HG02571 (cell line): ENCODE results near the gene BRAT1.

Source experiments
- ATAC-seq: cut with Tn5 transposase; IDR thresholded peaks from one replicate; pipeline ENCODE4 v1.9.1; 2021; ENCODE audit warnings: mild to moderate bottlenecking, moderate library complexity; ENCODE audit not compliant: unreplicated experiment

Gene BRAT1

DNA sequence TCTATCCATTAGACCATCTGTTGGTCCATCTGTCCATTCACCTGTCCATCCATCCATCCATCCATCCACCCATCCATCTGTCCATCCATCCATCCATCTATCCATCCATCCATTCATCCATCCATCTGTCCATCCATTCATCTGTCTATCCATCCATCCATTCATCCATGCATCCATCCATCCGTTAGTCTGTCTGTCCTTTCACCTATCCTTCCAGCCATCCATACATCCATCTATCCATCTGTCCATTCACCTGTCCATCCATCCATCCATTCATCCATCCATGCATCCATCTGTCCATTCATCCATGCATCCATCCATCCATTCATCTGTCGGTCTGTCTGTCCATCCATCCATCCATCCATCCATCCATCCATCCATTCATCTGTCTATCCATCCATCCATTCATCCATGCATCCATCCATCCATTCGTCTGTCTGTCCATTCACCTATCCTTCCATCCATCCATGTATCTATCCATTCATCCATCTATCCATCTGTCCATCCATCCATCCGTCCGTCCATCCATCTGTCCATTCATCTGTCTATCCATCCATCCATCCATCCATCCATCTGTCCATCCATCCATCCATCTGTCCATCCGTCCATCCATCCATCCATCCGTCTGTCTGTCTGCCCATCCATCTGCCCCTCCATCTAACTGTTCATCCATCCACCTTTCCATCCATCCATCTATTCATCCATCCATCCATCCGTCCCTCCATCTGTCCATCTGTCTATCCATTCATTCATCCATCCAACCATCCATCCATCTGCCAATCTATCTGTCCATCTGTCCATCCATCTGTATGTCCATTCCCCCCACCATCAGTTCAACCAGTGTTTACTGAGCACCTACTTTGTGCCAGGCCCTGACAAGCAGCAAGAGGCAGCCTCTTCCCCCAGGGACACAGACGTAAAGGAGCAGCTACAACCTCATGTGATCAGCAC, 40.6 kb downstream of the BRAT1 start:
- no peak for ATAC-seq

DNA sequence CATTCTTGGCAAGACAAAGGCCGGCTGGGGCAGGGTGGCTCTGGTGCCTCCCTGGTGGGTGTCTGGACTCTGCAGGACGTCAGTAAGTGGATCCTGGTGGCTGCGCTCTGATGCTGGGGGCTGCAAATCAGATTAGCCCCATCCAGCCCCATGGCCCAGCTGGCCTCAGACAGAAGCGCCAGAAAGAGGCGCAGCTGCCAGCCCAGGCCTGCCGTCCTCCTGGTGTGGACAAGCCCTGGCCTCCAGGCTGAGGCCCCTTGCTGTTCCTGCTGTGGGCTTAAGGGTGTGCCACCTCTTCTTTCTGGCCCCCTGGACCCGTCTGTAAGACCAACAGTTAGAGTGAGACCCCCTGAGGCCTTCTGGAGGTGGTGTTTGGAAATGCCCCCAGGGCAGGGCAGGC, 41.6 kb downstream of the BRAT1 start:
- no peak for ATAC-seq

DNA sequence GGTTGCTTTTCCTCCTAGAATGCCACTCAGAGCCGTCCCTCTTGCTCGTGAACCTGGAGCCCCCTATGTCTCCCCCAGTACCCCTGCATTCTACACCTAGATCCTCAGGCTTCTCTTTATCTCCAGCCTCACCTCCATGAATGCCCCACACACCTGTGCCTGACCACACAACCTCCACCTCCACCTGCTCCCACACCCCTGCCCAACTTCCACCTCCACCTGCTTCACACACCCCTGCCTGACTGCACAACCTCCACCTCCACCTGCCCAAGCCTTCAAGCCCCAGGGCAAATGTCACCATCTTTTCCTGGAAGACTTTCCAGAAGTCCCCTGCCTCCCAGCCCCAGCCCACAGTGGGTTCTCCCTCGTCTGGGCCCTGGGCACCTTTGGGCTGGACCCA, 42.6 kb downstream of the BRAT1 start:
- no peak for ATAC-seq

DNA sequence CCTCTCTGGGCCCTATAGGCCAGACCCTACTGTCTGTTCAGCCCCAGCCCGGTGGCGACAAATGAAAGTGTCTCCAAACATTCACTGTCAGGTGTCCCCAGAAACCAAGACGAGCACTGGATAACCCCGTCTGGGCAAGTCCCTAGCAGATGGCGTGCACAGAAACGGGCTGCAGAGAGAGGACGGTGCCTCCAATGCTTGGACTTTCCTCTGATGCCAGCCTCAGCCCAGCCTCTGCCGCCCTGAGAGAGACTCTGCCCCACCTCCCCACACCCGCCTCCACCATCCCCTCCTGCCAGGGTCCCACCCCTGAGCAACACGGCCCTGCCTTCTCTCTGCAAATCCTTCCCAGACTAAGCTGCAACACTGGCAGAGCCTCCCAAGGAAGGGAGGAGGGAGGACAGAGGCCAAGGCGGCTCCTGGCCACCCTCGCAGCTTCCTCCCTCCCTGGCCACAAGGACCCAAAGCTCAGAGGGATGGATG, 43.1 kb downstream of the BRAT1 start:
- ATAC-seq = no peak

DNA sequence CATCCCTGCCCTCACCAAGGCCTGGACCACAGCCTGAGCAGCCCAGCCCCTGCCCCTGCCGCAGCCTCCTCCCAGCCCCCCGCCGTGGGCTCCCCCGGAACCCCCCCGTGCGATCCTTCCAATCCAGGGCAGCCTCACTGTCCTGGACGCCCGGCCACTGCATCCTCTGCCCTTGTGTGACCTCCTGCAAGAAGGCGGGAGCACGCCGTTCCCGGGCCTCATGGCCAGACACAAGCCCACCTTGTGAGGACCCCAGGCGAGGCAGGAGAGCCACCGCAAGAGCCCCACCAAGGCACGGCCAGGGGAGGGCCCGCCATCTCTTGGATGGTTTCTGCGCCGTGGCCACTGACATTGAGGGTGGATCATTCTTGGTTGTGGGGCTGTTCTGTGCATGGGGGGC, 43.6 kb downstream of the BRAT1 start:
- no peak for ATAC-seq

DNA sequence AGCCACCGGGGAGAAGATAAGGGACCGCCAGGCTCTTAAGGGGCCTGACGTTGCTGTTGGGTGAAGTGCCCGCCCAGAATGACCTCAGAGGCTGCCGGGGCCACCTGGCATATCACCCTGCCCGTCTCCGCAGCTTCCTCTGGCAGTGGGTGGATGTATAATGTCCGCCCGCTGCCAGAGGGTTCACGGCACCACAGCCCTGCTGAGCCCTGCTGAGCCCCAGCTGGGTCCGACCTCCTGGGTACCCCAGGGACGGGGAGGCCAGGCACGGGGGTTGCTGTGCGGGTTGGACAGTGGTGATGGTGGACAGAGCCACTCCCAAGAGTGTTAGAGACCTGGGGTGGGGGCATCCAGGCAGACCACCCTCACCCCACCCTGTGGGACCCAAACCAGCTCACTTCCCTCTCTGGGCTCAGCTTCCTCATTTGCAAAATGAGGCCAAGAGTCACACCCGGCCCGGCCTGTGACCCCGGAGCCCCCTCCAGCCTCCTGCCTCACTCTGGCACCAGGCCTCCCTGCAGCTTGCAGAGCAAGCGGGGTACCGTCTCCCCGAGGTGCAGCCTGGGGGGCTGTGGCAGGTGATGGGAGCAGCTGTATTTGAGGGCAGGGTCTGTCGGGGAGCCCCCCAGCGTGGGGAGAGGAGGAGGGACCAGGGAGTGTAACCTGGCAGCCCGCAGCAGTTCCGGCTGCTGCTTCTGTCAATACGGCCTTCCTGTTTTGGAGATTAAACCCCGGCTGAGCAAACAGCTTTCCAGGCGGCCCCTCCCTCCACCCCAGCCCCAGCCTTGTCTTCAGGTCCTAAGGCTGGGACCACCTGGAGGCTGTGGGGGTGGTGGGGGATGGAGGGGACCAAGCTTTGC, 44.2 kb downstream of the BRAT1 start:
- no peak for ATAC-seq

DNA sequence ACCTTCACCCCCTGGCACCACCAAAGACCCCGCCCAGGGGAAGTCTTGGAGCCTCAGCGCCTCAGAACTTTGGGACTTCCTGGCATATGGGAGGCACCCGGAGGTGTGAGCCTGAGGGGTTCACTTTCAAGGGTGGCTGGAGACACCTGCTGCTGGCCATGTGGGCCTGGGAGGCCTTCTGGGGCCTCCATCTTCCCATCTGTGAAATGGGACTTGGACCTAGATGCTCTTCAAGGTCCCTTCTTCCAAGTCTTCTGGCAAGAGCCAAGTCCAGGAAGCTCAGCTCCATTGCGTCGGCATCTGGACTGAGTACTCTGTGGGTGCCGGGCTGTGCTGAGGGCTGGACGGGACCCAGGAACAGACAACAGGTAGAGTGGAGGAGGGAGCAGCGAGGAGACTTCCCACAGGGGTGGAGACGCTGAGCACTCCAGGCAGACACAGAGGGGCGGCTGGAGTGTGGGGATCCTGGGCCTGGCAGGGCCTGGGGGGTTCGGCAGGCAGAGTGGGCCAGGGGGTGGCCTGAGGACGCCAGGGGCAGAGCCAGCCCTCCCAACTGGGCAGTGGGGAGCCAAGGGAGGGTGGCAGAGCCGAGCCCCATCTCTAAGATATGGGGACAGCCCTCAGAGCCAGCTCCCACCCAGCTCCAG, 45.1 kb downstream of the BRAT1 start:
- ATAC-seq = no peak

DNA sequence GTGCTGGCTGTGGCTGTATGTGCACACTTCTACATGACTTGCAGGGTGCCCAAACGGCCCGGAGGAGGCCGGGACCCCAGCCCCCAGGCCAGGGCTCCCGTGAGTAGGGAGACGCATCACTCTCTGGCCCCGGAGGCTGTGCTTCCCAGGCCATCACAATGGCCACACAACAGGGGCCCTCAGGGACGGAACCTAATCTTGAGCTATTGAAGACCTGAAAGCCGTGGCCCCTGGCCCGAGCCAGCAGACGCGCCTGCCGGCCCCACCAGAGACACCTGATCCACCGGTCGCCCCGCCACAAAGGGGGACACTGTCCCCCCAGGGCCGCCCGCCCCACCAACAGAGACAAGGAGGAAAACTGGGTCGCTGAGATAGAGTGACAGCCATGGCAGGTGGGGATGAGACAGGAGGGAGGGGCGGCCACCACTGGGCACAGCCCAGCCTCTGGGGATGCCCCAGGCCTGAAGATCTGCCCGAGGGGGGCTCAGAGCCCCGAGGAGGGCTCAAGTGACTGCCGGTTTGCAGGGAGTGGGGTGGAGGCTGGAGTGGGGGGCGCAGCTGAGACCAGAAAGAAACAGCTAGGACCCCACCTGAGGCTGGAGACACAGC, 45.9 kb downstream of the BRAT1 start:
- ATAC-seq = no peak

DNA sequence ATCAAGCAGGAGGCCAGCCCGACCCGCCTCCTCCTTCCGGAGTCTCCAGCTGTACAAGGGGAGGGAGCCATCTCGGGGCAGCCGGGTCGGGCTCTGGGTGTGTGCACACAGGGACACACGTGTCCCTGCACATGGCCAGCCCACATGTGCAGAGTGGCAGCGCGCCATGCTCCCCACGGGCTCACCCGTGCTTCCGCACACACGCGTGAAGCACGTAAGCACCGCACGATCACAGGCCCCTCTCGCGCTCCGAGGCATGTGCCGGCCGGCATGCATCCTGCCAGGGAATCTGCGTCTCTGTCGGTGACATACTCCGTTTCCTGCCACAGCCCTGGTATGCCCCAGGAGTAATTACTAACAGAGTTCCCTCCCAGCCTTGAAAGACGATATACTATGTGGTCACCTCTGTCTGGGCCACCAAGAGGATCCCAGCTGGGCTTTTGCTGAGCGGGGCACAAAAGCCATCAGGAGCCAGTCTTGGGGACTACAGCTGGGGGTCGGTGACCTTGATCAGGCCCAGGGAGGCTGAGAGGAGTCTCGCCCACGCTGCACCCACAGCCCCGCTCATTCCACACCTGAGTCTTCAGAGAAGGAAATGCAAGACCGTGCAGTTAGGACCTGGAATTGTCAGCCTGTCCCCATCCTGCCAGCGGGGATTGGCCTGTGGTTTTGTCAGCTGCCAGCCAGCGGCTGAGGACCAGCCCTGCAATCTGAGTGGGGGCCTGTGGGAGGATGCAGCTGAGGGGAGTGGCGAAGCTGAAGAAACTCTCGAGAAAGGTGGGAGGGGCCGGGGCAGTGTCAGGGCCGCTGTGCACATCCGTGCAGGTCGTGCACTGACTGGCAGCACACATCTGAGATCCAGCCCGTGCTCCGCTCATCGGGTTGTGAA, 46.8 kb downstream of the BRAT1 start:
- ATAC-seq = no peak

DNA sequence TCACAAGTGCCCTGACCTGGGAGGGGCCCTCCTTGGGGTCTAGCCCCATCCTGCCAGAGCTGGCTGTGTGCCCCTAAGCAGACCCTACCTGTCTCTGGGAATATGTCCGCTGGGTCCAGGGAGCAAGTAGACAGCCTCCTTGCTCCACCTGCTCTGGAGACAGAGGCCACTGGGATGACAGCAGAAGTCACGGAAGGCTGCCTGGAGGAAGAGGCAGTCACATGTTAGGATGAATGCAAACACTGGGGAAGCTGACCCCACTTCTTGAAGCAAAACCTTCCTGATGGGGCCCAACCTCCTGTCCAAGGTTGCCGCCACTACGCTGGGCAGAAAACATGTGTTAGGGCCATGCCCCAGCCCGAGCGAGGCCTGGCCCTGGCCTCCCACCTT, 47.4 kb downstream of the BRAT1 start:
- ATAC-seq = no peak

DNA sequence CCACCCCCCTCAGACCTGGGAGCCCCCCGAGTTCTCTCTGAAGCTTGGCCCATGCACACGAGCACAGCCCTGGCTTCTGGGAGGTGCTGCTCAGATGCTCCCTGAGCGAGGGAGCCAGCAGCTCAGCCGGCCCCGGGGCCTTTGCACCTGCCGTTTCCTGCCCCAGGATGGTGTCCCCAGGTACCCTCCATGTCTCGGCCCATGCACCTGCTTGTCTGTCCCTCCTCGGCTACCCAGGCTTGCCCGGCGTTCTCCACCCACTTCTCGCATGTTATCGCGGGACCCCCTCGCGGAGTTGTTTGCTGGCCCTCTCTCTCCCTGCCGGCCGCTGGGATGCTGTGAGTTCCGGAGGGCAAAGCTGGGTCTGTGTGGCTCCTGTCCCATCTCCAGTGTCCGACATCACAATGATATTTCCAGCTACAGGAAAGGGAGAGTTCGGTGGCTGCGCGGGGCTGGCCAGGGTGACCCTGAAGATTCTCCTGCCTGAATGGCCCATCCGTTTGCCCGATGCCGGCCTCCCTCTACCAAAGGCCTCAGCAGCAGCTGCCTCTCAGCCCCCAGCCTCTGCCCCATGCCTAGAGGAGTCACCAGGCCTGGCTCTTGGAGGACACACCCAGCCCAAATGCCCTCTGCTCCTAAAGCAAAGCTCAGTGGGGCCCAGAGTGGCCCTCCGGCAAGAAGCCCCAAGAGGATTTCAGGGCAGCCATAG, 48.0 kb downstream of the BRAT1 start:
- ATAC-seq = no peak

DNA sequence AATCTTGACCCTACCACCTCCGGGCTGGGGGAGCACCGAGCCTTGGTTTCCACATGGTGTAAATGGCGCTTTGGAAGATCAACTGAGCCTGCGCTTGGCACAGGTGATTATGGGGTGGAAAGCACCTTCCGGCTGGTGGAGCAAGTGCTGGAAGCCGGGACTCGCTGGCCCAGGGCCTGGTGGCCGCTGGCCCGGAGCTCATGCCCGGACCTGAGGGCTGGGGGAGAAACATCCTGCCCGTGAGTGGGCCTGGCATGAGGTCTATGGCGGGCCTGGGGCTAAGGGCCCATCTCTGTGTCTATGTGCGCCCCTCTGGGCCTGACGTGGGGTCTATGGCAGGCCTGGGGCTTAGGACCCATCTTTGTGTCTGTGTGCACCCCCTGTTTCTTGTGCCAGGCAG, 49.9 kb downstream of the BRAT1 start:
- no peak for ATAC-seq

DNA sequence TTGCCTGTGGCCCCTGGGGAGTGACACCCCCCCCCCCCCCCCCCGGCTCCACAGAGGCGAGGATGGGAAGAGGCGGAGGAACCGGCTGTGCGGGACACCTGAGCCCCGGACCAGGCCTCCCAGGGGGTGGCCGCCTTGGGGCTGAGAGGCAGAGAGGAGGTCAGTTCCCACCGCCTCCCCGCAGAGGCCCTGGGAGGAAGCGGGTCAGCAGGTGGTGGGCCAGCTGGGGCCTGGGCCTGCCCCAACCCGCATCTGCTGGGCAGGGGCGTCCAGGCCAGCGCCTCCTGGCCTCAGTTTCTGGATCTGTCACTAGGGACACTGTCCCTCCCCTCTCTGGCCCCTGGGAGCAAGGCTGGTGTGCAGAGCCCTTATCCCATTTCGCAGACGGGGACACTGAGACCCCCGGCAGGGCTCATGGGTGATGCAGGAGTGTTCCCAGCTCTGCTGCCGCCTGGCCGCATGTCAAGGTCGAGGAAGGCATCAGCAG, 50.4 kb downstream of the BRAT1 start:
- no peak for ATAC-seq

DNA sequence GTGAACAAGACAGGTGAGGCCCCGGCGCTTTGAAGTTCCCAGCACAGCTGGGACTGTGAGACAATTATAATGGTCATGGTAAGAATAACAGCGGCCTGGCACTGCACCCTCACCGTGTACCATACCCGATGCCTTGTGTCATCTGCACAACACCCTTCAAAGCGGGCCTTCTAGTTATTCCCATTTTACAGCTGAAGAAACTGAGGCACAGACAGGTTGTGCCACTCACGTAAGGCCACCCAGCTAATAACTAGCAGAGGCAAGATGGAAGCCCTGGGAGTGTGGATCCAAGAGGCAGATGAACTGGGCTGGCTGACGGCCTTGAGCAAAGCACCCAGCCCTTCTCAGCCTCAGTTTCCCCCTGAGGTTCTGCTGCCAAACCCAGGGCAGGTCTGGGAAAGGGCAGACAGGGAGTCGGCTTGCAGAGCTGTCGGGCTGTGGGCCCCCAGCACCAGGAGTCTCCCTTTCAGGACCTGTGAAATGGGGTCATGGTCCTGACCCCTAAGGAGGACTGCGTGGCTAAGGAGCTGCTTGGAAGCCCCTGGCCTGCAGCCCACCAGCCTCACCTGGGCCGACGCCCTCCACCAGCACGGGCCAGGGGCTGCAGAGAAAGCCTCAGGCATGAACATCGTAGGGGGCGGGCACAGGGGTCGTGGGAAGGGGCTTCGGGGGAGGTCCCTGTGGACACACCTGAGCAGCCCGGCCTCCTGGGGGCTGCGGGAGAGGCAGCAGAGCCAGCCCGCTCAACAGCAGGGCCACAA, 51.0 kb downstream of the BRAT1 start:
- ATAC-seq = no peak

DNA sequence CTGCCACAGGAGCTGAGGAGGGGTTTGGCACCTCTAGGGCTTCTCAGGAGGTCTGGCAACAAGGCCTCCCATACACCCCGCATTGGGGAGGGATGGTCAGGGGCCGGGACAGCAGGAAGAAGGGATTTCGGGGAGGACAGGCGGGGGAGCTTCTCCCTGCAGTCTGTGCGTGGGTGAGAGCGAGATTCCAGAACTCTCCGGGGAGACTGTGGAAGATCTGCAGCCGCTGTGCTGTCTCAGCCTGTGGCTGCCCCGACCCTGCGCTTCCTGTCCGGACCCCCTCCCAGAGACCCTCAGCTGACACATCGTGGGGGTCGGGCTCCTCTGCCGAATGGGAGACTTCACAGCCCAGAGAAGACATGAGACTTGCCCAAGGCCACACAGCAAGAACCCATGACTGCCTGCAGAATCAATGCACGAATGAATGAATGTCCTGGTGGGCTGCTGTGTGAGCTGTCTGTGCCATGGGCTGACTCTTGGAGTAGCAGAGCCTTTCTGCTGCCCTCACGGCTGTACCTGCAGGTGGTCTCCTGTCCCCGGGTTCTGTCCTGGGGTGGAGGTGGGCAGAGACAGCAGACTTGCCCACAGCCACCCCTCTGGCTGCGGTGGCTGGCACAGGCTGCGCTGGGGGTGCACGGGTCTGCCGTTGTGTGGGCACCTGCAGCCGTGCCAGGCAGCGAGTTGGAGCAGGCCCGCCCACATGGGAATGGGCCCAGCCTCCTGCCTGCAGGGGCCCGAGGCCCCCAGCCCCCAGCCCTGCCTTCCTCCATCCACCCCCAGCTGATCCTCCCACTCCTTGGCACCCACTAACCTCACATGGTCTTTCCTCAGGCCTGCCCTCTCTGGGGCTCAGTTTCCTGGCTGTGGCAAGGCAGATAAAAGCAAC, 52.0 kb downstream of the BRAT1 start:
- ATAC-seq = no peak

DNA sequence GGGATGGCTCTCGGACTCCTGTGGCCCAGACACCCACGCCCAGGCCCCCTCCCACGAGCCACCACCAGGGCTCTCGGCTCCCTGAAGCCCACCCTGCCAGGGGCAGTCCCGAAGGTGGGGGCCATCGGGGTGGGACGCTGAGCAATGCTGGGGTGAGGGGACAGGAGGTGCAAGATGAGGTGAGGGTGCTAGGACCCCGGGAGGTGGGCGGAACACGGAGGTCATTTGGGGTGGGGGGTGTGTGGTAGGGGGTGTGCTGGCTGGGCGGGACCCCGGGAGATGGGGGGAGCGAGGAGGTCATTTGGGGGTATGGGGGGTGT, 52.7 kb downstream of the BRAT1 start:
- no peak for ATAC-seq

DNA sequence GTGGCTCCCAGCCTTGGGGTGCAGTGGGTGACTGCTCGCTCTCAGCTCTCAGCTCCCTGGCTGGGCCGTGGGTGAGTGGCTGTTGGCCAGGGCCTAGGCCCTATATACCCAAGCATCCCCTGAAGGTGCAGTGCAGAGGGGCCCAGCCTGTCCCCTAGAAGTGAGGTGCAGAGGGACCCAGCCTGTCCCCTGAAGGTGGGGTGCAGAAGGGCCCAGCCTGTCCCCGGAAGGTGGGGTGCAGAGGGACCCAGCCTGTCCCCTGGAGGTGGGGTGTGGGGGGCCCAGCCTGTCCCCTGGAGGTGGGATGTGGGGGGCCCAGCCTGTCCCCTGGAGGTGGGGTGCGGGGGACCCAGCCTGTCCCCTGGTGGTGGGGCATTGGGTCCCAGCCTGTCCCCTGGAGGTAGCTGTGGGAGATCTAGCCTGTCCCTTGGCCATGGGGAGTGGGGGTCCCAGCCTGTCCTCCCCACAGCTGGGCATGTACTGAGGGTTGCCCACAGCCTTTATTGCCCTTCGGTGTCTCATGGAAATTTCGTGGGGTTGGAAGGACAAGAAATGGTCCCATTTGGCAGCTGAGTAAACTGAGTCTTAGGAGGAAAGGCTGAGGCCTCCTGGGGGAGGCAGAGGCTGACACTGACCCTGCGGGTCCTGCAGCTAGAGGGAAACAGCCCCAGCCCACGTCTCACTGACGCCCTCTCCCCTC, 53.2 kb downstream of the BRAT1 start:
- no peak for ATAC-seq
